HG03521 (cell line): ENCODE results near the gene SDK2.
A peak's percentile ranks its signal among the peaks of the same experiment; 100 is the strongest.
"Not testable (repeated sequence)": the region's sequence is repeated elsewhere in the genome, so short reads cannot be mapped to it uniquely, and the experiment has no call there.

Experiments used
- ATAC-seq: cut with Tn5 transposase; IDR thresholded peaks from one replicate; pipeline ENCODE4 v1.9.1; 2021; ENCODE audit warnings: mild to moderate bottlenecking, moderate library complexity; ENCODE audit not compliant: unreplicated experiment

The SDK2 gene

DNA sequence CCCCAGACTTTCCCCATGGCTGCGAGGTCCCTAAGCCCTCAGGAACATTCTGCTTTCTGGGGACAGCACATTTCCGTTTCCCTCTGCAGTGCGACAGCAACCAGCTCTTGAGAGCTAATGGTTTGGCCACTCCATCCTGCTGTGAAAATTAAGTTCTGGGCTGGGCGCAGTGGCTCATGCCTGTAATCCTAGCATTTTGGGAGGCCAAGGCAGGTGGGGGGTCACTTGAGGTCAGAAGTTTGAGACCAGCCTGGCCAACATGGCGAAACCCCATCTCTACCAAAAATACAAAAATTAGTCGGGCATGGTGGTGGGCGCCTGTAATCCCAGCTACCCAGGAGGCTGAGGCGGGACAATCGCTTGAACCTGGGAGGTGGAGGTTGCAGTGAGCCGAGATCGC, 331.4 kb downstream of the SDK2 start:
- not testable (repeated sequence) for ATAC-seq

DNA sequence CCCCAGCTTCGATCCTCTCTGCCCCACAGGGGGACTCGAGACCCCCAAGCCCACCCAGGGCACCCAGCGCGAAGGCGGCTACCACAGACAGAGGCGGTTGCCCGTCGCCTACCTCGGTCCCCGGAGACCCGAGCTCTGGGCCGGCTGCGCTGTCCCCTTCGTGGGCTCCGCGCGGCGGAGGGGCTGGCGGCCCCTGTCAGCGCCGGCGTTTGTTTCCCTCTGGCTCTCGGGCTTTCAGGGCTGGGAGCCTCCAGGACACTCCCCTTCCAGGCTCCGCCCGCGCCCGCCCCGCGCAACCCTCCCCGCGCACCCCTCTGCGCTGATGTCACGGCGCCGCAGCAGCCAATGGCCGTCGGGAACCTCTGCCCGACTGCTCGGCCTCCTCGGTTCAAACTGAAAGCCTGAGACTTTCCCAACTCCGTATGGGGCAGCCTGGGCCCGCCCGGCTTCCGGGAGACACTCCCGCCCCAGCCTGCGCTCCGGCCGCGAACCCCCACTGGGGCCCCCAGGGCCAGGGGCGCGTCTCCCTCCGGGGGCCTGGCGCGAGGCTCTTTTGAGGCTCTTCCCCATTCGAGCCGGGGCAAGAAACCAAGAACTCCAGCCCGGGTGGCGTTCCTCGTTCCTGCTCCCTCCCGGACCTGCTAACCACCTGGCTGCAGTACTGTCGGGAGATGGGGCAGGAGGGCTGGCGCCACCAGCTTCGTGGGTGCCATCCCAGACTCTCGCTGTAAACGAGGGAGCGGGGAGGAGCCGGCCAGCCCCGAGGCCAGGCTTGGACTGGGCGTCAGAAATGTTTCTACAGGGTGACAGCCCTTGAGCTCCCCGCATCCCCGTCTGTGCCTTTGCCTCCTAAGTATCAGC, 332.2 kb downstream of the SDK2 start, which contains the start of gene CDC42EP4:
Gene CDC42EP4, minus strand, starts transcription at position 221 of the 861 bp plus-strand sequence. CDS start 25,501 bp downstream, outside the sequence.
- ATAC-seq: peak; percentile 94

DNA sequence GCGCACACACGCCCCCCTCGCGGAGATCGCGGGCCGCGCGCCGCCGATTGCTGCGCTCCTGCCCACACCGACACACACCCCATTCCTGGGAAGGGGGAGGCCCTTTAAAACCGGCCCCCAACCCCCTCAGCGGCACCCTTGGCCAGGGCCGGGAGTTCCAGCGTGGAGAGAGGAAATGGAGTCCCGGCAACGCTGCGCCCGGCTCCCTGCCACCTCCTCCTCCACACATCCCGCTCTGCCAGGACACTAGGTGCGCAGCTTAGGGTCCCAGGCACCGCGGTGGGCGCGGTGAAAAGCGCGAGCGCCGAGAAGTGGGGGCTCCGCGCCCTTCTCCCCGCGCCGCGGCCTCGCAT, 332.8 kb downstream of the SDK2 start:
- peak; percentile 4 for ATAC-seq

DNA sequence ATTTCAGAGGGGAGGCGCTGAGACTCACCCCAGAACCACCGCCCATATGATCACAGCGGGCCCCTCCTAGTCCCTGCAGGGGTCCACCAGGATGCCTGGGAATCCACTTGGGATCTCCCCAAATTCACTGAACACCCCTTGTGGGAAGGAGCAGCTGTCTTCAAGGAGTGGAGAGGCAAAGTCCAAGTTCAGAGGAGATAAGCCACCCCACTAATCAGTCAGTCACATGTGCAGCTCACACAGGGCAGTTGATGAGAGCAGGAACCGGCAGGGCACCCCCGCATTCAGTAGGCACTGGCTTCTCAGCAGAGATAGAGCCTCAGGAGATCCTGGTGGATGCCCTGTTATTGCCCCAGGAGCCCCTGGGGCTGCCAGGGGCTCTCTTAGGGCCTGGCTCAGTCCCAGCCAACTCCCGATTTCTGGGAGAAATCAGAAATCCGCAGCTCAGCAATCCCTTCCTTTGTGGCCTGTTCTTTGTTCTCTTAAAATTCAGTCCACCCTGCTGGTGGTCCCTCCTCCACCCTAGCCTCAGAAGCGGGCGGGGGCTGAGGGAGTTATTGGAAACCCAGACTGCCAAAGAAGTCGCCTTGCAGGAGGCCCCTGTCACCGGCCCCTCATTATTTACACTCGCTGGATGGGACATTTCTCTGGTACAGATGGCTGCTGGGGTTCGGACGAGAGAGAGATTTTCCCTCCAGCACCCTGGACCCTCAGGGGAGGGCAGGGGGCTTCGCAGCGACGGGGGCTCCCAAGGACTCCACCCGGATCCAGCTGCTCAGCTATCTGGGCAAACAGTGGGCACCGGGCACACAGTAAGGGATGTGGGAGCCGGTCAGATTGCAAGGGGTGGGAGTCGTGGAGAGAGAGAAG, 334.3 kb downstream of the SDK2 start:
- no peak for ATAC-seq

DNA sequence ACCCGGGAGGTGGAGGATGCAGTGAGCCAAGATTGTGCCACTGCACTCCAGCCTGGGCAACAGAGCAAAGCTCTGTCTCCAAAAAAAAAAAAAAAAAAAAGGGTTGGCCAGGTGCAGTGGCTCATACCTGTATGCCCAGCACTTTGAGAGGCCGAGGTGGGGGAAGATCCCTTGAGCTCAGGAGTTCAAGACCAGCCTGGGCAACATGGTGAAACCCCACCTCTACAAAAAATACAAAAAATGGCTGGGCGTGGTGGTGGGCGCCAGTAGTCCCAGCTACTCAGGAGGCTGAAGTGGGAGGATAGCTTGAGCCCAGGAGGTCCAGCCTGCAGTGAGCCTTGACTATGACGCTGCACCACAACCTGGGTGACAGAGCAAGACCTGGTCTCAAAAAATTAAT, 335.3 kb downstream of the SDK2 start:
- ATAC-seq: not testable (repeated sequence)

DNA sequence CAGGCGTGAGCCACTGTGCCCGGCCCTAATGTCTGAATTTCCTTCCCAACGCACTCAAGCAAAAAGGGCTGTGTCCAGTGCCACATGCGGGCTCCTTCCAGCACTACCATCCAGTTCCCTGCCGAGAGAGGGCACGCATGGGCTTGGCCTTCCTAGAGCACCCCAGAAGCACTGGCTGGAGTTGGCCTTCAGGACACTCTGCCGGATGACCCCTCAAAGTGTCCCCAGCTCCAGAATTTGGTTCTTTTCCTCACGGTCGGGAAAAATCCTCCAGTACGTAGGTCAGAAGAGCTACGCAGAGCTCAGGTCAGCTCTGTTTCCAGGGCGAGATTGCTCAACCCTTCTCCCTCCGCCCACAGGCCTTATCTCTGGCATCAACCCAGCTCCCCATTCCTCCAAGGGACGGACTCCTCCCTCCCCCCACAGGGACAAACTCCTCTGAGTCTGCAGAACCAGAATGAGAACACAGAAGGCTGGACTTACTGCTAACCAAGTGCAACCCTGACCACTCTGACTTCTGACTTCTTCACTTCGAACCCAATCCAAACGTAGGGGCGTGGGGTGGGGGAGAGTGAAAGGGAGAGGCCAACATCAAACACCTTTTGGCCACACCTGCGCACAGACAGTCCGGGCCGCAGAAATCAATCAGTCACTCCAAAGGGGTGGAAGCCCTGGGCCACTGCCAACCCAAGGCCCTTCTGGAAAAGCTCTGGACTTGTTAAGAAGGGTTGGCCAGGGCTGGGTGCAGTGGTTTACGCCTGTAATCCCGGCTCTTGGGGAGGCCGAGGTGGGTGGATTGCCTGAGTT, 336.0 kb downstream of the SDK2 start:
- no peak for ATAC-seq

DNA sequence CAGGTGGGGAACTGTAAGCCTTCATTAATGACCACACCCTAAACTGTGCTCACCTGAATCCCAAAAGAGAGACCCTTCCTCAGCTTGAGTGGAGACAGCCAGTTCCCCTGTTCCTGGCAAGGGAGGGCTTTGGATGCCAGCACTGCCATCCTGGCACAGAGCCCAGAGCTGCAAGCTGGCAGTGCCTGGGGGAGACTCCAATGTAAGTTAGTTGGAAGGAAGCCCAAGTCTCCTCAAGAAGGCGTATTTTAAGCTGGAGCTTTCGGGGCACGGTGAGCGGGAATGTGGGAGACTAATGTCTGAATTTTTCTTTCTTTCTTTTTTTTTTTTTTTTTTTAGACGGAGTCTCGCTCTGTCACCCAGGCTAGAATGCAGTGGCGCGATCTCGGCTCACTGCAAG, 337.1 kb downstream of the SDK2 start:
- no peak for ATAC-seq

DNA sequence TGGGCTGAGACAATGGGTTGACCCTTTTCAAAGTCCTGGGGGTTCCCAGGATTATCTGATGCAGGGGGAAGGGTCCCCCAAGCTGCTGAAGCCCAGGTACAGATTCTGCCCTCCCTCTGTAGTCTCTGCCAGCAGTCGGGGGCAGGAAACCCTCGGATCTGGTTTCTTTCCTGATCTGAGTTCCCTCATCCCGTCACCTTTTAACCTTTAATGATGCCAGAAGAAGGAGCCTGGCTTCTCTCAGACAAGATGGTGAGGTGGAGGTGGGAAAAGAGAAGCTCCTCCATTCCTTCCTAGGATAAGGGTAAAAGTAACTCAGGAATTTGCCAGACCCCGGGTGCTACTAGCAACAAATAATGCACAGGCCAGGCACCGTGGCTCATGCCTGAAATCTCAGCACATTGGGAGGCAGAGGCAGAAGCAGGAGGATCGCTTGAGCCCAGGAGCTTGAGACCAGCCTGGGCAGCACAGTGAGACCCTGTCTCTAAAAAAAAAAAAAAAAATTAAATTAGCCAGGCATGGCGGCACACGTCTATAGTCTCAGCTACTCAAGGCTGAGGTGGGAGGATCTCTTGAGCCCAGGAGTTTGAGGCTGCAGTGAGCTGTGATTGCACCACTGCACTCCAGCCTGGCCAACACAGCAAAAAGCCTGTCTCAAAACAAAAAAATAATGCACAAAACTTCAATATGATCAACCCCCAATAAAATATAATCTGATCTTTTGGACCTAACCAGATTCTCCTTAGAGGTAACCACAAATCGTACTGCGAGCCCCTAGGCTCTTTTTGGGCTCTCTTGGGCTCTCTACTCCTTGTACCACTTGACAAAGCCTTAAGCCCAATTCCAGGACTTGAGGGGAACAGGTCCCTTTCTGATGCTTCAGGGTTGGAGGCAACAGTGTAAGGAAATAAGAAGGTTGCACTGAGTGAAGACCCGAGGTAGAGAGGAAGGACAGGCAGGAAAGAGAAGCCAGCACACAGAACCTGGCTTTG, 338.1 kb downstream of the SDK2 start:
- ATAC-seq: no peak

DNA sequence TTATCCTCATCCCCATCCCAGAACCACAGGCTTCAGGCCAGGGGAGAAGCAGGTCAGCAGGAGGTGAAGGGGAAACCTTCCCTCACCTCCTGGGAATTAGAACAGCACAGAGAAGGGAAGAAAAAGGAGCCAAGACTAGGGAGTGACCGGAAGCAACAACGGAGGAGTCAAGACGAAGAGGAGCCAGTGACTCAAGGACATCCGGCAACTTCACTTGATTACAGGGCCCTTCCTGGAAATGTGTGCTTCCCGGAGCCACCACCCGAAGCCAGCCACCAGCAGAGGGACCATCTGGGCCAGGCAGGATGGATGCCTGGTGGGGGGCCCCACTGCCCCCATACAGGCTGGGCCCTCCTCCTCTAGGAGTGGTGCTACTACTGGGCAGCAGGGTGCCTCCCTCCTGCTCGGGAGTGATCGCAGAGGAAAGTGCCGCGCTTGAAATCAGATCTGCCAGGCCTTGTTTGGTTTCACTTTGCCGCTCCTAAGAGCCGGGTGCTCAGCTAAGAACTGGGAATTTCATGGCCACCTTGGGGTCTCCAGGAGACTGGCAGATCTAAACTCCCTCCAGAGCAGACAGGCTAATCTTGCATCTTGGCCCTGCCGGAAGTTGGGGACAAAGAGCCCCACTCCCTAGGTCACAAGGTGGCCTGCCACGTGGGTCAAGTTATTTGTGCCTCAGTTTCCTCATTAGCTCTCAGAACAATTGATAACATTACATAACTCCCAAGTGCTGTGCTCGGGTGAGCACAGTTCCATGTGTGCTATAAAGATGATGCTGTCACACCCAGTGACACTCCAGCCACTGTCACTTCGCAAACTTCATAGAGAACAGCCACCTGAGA, 339.1 kb downstream of the SDK2 start:
- ATAC-seq: no peak

DNA sequence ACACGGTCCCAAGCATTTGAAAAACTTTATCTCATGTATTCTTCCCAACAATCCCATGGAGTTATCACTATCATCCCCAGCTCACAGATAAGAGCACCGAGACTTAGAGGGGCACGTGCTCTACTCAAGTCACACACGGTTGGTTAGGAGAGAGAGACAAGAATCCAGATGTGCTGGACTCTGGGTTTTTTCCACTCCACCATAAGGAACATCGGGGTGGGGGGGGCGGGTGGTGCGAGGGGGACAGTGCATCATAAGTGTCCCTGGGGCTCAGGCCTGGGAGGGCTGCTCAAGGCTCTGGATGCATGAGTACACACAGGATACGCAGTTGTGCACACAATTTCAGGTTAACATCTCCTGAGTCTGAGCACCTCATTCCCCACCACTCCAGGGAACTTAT, 339.8 kb downstream of the SDK2 start:
- no peak for ATAC-seq

DNA sequence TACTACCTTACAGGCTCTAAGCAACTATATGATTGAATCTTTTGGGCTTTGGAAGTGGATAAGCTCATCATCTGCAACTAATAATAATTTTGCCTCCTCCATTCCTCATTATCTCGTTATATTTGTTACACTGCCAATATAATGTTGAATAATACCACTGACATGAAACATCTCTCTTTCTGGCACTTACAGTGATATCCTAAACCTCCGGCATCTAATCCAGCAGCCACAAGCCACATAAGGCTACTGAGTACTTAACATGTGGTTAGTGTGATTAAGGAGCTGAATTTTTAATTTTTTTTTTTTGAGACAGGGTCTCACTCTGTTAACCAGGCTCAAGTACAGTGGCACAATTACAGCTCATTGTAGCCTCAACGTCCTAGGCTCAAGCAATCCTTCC, 342.1 kb downstream of the SDK2 start:
- ATAC-seq: no peak

DNA sequence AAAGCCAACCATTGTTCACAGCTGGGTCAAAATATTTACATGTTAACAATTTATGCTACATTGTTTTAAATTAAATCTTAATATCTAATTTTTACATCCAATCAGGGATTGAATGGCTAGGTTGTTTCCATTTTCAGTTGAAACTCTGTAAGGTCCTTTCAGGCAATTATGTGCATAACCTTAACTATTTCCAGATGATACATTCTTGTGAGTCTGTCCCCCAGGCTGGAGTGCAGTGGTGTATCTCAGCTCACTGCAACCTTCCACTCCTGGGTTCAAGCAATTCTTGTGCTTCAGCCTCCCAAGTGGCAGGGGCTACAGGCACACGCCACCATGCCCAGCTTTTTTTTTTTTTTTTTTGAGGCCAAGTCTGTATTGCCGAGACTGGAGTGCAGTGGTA, 342.9 kb downstream of the SDK2 start:
- no peak for ATAC-seq

DNA sequence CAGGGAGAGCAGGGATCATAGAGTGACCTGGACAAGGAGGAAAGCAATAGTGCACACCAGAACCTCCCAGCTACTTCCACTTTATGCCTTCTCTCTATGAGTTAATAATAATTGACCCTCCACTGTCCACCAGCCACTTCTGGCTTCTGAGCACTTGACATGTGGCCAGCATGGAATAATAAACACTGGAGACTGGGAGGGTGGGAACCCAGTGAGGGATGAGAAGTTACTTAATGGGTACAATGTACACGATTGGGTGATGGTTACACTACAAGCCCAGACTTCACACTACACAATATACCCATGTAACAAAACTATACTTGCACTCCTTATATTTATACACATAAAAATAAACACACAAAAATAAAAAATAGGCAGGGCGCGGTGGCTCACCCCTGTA, 343.9 kb downstream of the SDK2 start:
- ATAC-seq: no peak

DNA sequence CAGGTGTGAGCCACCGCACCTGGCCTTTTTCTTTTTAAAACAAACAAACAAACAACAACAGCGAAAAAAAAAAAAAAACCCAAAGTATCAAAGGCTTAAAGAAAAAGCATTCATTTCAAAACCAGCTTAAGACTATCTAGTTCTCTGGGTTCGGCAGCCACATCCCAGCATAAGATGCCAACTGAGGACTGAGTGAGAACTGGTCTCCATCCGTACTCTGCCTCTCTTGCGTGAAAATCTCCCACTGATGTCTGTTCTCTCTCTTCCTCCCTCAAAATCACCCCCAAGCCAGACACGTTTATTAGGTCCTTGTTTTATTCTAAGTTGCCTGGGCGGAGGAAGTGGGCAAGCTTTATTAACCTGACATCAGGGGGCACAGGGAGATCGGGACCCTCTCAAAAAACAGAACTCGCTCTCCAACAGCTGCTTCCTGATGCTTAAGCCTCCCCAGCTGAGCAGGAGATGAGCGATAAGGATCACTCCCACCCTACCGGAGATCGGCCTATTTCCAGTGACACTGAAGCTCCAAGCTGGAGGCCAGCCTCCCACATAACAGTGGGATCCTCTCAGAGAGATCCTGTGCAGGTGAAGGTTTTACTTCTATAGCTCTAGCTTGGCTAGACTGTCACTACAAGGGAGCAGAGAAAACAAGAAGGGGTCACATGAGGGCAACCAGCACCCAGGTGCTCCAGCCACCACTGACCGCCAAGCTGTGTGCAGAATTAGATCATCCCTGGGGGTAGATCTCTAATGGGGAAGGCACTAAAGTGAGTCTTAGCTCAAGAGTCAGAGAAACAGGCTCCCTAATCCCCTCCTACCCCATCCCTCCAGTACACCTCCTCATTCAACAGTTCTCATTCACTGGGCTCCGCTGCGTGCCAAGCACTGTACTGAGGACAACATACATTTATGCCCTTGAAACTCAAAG, 346.0 kb downstream of the SDK2 start:
- ATAC-seq: no peak

DNA sequence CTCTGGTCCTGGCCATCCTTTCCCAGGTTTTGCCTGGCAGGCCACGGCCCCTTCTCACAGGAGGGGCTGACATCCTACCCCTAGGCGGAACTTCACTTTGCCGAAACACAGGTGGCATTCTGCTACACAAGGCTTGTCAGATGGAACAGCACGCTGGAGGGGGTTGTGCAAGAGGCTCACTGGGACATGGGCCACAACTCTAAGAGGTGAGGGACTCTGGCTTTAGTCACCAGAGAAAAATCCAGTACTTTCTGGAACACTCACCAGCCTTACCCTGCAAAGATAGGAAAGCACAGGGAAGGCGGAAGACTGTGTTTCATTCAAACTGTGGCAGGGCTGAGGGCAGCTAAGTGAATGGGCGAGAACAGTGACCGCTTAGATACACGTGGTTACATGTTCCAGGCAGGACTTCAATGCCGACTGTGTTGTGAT, 350.7 kb downstream of the SDK2 start:
- no peak for ATAC-seq

DNA sequence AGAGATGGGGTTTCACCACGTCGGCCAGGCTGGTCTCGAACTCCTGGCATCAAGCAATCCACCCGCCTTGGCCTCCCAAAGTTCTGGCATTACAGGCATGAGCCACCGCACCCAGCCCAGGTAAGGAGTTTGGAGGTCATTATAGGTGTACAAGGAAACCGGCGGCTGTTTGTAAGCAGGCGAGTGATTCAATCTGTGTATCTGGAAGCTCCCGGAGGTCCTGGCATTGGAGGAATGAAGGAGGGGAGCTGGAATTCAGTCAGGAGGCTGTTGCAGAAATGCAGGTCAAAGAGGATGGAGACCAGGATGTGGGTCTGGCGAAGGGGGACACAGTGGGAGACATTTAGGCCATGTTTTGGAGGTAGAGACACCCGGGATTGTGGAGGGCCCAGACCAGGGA, 351.2 kb downstream of the SDK2 start:
- ATAC-seq: no peak

DNA sequence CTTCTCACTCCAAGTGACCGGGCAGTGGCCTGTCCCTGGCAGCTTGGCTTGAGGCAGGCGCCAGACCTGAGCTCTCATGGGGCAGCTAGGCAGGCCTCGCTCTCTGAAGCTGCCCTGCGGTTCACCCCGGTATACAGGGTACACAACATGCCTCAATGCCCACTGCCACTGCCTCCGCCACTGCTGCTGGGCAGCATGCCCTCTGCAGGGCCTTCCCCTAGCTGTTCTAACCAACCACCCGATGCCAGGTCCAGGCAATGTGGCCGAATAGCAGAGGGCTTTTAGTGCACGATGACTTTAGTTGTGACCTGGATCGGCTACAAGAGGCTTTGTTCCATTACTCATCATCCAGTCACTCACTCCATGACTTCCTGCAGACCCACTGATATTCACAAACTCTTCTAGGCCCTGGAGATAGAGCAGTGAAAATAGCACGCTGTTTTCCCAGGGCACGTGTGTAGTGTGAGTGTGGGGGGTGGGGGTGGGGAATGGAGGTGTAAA, 352.2 kb downstream of the SDK2 start:
- no peak for ATAC-seq
